ENCODE results near the gene RNF13.

Gene RNF13

GRCh38 chr3:149812606-149813366 is at the start of gene RNF13:
Gene RNF13, plus strand, starts transcription at chr3:149813215. Its CDS starts 32,812 bp downstream, at chr3:149846027.
- peak; percentile 97 to 100 (median 99) for DNase-seq
- intact Hi-C loops (cut with DNase I) = loop anchor here (10.0 kb wide), 1 partner anchor 152 kb away; no protein-coding TSS in a partner anchor

GRCh38 chr3:149763565-149764195 is 49.3 kb upstream of the RNF13 start:
- DNase-seq = no peak
- intact Hi-C loops (cut with DNase I) = loop anchor here (10.0 kb wide), 2 partner anchors 201 to 421 kb away; no protein-coding TSS in a partner anchor

GRCh38 chr3:149764302-149764701 is 48.7 kb upstream of the RNF13 start:
- intact Hi-C loops (cut with DNase I) = loop anchor here (10.0 kb wide), 2 partner anchors 200 to 420 kb away; no protein-coding TSS in a partner anchor
- DNase-seq = no peak

- intact Hi-C loops (cut with DNase I) = loop anchor here (10.0 kb wide), 2 partner anchors 199 to 419 kb away; no protein-coding TSS in a partner anchor
- peak in 12 of 42 donors; percentile 17 to 78 (median 46) for DNase-seq
Measured at GRCh38 chr3:149765762-149766334, 47.2 kb upstream of the RNF13 start.

- intact Hi-C loops (cut with DNase I) = loop anchor here (10.0 kb wide), 2 partner anchors 197 to 417 kb away; no protein-coding TSS in a partner anchor
- DNase-seq = peak; percentile 50 to 94 (median 84)
Measured at GRCh38 chr3:149767720-149768119, 45.3 kb upstream of the RNF13 start.

- intact Hi-C loops (cut with DNase I) = loop anchor here (10.0 kb wide), 2 partner anchors 196 to 416 kb away; no protein-coding TSS in a partner anchor
- DNase-seq = no peak
Measured at GRCh38 chr3:149768704-149769103, 44.3 kb upstream of the RNF13 start.

GRCh38 chr3:149770246-149770645 is 42.8 kb upstream of the RNF13 start:
- intact Hi-C loops (cut with DNase I) = loop anchor here (5.0 kb wide), 1 partner anchor 37 kb away; no protein-coding TSS in a partner anchor
- DNase-seq = no peak

GRCh38 chr3:149771652-149772271 is 41.3 kb upstream of the RNF13 start:
- intact Hi-C loops (cut with DNase I) = loop anchor here (5.0 kb wide), 1 partner anchor 36 kb away; no protein-coding TSS in a partner anchor
- peak in 36 of 42 donors; percentile 7 to 87 (median 50) for DNase-seq

GRCh38 chr3:149772861-149773260 is 40.2 kb upstream of the RNF13 start:
- no peak for DNase-seq
- intact Hi-C loops (cut with DNase I) = loop anchor here (5.0 kb wide), 1 partner anchor 34 kb away; no protein-coding TSS in a partner anchor

- DNase-seq = no peak
- intact Hi-C loops (cut with DNase I) = no loop called here
Measured at GRCh38 chr3:149776170-149776569, 36.8 kb upstream of the RNF13 start.

GRCh38 chr3:149777414-149778214 is 35.4 kb upstream of the RNF13 start:
- no peak for DNase-seq
- intact Hi-C loops (cut with DNase I) = no loop called here

GRCh38 chr3:149781211-149781610 is 31.8 kb upstream of the RNF13 start:
- intact Hi-C loops (cut with DNase I) = no loop called here
- no peak for DNase-seq

- intact Hi-C loops (cut with DNase I) = no loop called here
Measured at GRCh38 chr3:149781741-149782140, 31.3 kb upstream of the RNF13 start.

GRCh38 chr3:149783576-149783975 is 29.4 kb upstream of the RNF13 start:
- DNase-seq = no peak

More at GRCh38 chr3:149781741-149782140, 31.3 kb upstream of the RNF13 start:
- DNase-seq = no peak

GRCh38 chr3:149784064-149784704 is 28.8 kb upstream of the RNF13 start:
- DNase-seq = no peak
- intact Hi-C loops (cut with DNase I) = no loop called here

More at GRCh38 chr3:149783576-149783975, 29.4 kb upstream of the RNF13 start:
- intact Hi-C loops (cut with DNase I) = no loop called here

- DNase-seq = no peak
- intact Hi-C loops (cut with DNase I) = no loop called here
Measured at GRCh38 chr3:149790268-149790667, 22.7 kb upstream of the RNF13 start.

- DNase-seq = no peak
- intact Hi-C loops (cut with DNase I) = no loop called here
Measured at GRCh38 chr3:149790698-149791097, 22.3 kb upstream of the RNF13 start.

All from head of caudate nucleus (tissue), 42 donors.